OCI-LY7 (cell line): ENCODE measurements around the gene TNNI3K. TPM values are rescaled to one million over a fixed set of nuclear protein-coding genes. Genes with fewer than 3 reads are reported as not detected.
"Not testable (repeated sequence)": the region's sequence is repeated elsewhere in the genome, so short reads cannot be mapped to it uniquely, and the experiment has no call there.

Experiments
- BruUV-seq: library from RNA; stranded (reverse); fragments of 400-500 nt; replicated peaks from 2 replicates; lab custom pipeline; 2021; lab: Mats Ljungman, UMichigan
- CTCF ChIA-PET: fragments of 300-600 bp; sonication (Branson Sonifier 250); formaldehyde crosslinking; loops from one replicate; lab custom pipeline; 2022; ENCODE audit warnings: antibody characterized with exemption; ENCODE audit not compliant: unreplicated experiment; lab: Charles Lee
- POLR2A ChIA-PET: fragments of 300-600 bp; sonication (Branson Sonifier 250); formaldehyde crosslinking; loops from one replicate; lab custom pipeline; 2022; ENCODE audit warnings: antibody characterized with exemption; lab: Charles Lee
- DNase-seq: peaks from one replicate; pipeline ENCODE4 v3.0.0-alpha.2; 2015; ENCODE audit warnings: low spot score
- H2AFZ ChIP-seq: fragments of 200-600 bp; sonication (generic), shearing (Covaris generic); 2 replicates; pipeline ENCODE4 v1.6.1; 2014; ENCODE audit warnings: mild to moderate bottlenecking, antibody characterized with exemption, low read length, moderate library complexity
- H3K27ac ChIP-seq: fragments of 200-600 bp; sonication (generic); 2 replicates; pipeline ENCODE4 v1.5.1; 2014; ENCODE audit warnings: mixed run types, low read depth, mild to moderate bottlenecking, moderate library complexity, low read length, inconsistent platforms; ENCODE audit not compliant: poor library complexity, severe bottlenecking
- H3K36me3 ChIP-seq: fragments of 200-600 bp; sonication (generic); 2 replicates; pipeline ENCODE4 v1.6.1; 2014; ENCODE audit warnings: mild to moderate bottlenecking, antibody characterized with exemption, low read length, moderate library complexity, mixed read lengths; ENCODE audit not compliant: insufficient read depth
- H3K4me1 ChIP-seq: fragments of 200-600 bp; sonication (generic); 2 replicates; pipeline ENCODE4 v1.5.1; 2014; ENCODE audit warnings: mild to moderate bottlenecking, low read length; ENCODE audit not compliant: insufficient read depth, poor library complexity, severe bottlenecking
- H3K4me2 ChIP-seq: fragments of 200-600 bp; sonication (generic); 2 replicates; pipeline ENCODE4 v1.6.1; 2014; ENCODE audit warnings: mild to moderate bottlenecking, low read length
- H3K4me3 ChIP-seq: fragments of 200-600 bp; sonication (generic); 2 replicates; pipeline ENCODE4 v1.5.1; 2014; ENCODE audit warnings: mild to moderate bottlenecking, low read depth, low read length; ENCODE audit not compliant: poor library complexity, severe bottlenecking
- H3K79me2 ChIP-seq: fragments of 200-600 bp; sonication (generic); 2 replicates; pipeline ENCODE4 v1.6.1; 2016; ENCODE audit warnings: low read depth, mild to moderate bottlenecking, low read length, moderate library complexity, mixed read lengths; ENCODE audit not compliant: insufficient read depth
- H3K9me2 ChIP-seq: fragments of 200-600 bp; sonication (generic); 2 replicates; pipeline ENCODE4 v1.6.1; 2016; ENCODE audit warnings: mild to moderate bottlenecking, low read length, mixed read lengths; ENCODE audit not compliant: insufficient read depth
- H3K9me3 ChIP-seq: fragments of 200-600 bp; sonication (generic); 2 replicates; pipeline ENCODE4 v1.6.1; 2014; ENCODE audit warnings: mild to moderate bottlenecking, mixed run types, low read length, mixed read lengths
- H4K20me1 ChIP-seq: fragments of 200-600 bp; sonication (generic); 2 replicates; pipeline ENCODE4 v1.6.1; 2014; ENCODE audit warnings: mild to moderate bottlenecking, antibody characterized with exemption, low read length, moderate library complexity, mixed read lengths; ENCODE audit not compliant: insufficient read depth
- CTCF ChIP-seq: fragments of 200-600 bp; sonication (generic); conservative IDR thresholded peaks from 2 replicates; pipeline ENCODE4 v1.5.1; 2014; ENCODE audit warnings: mild to moderate bottlenecking, antibody characterized with exemption, low read length, moderate library complexity, mixed read lengths
- EZH2phosphoT487 ChIP-seq: fragments of 200-600 bp; sonication (generic); IDR thresholded peaks from 2 replicates; pipeline ENCODE4 v1.6.1; 2018; ENCODE audit warnings: low read depth, borderline replicate concordance, mild to moderate bottlenecking, mixed run types, antibody characterized with exemption, low read length, moderate library complexity, mixed read lengths
- intact Hi-C: fragments of 100-400 bp; cut with micrococcal nuclease; formaldehyde crosslinking; loops from one replicate; pipeline ENCODE4 v1.10.0; 2022; ENCODE audit not compliant: unreplicated experiment
- total RNA-seq, 2 experiments: library from RNA; depleted of rRNA in 1 of 2; stranded (reverse); fragments of >200 nt in 1 of 2; shearing (Covaris generic) in 1 of 2; gene quantifications; 2 replicates each; pipeline ENCODE4 v1.2.3, GENCODE V29; 2014 to 2022

Gene TNNI3K
- total RNA-seq, 2 experiments from 2014 or later: not detected

- no TSS peak for BruUV-seq
- Histone ChIP-seq H3K27ac (no peak overlapping the region), H3K36me3 (no peaks in the 10 kb centered on the region), H2AFZ (no peak overlapping the region), H3K79me2 (no peaks in the 10 kb centered on the region), H4K20me1 (no peaks in the 10 kb centered on the region), H3K9me3 (no peaks in the 10 kb centered on the region), H3K4me3 (no peak overlapping the region), H3K4me2 (no peak overlapping the region), H3K4me1 (no peaks in the 10 kb centered on the region), H3K9me2 (no peaks in the 10 kb centered on the region)
- intact Hi-C loops: no loop called here
- TF ChIP-seq CTCF (no peak), EZH2phosphoT487 (no peak)
- no peak for DNase-seq
- CTCF ChIA-PET: no interaction called here
- POLR2A ChIA-PET: interaction anchor here (0.5 kb wide), 1 partner anchor 286 kb away, joined by 3 read pairs; no protein-coding TSS in a partner anchor
Measured at GRCh38 chr1:74246315-74246714, 11.1 kb downstream of the TNNI3K start.

- H3K79me2 ChIP-seq: no peaks in the 10 kb centered on the region
- no peaks in the 10 kb centered on the region for H4K20me1 ChIP-seq
- no peaks in the 10 kb centered on the region for H3K4me1 ChIP-seq
- H2AFZ ChIP-seq: no peak overlapping the region
- no peaks in the 10 kb centered on the region for H3K36me3 ChIP-seq
- ChIA-PET CTCF (no interaction called here), POLR2A (no interaction called here)
- BruUV-seq: no TSS peak
- no peak overlapping the region for H3K4me3 ChIP-seq
- TF ChIP-seq CTCF: no peak
- no peak overlapping the region for H3K4me2 ChIP-seq
- no peaks in the 10 kb centered on the region for H3K9me2 ChIP-seq
- intact Hi-C loops: no loop called here
- no peak for DNase-seq
- no peaks in the 10 kb centered on the region for H3K9me3 ChIP-seq
- no peak overlapping the region for H3K27ac ChIP-seq
Measured at GRCh38 chr1:74247881-74248528, 12.8 kb downstream of the TNNI3K start.

- H3K4me1 ChIP-seq: not testable (repeated sequence)
Measured at GRCh38 chr1:74253243-74253824, 18.1 kb downstream of the TNNI3K start.

More at GRCh38 chr1:74253243-74253824, 18.1 kb downstream of the TNNI3K start:
- intact Hi-C loops, H3K27ac ChIP-seq, H3K9me2 ChIP-seq, H4K20me1 ChIP-seq, CTCF ChIA-PET, H3K36me3 ChIP-seq, H2AFZ ChIP-seq, BruUV-seq, H3K79me2 ChIP-seq, H3K4me2 ChIP-seq, H3K4me3 ChIP-seq, DNase-seq, H3K9me3 ChIP-seq, POLR2A ChIA-PET: not testable (repeated sequence)
